Adrenal gland (tissue), 12 donors: ENCODE measurements around the gene CCDC197. TPM values are rescaled to one million over a fixed set of nuclear protein-coding genes. Genes with fewer than 3 reads are reported as not detected.

Experiments used
- DNase-seq, 7 donors: peaks; one replicate each; pipeline ENCODE4 v3.0.0-alpha.2; 2019 to 2020
- H3K27ac ChIP-seq, 5 donors: fragments of 200-600 bp; sonication (generic) in 4 of 5; 1 replicate in 3 of 5; 2 replicates in 2 of 5; pipeline versions ENCODE4 v1.5.1 to v1.8.0; 2016 to 2020; ENCODE audit warnings: mild to moderate bottlenecking in 1 of 5
- H3K27me3 ChIP-seq: fragments of 200-600 bp; 2 replicates; pipeline ENCODE4 v1.8.0; 2021
- H3K36me3 ChIP-seq, 2 donors: fragments of 200-600 bp; replicated peaks in 1 of 2; 1 replicate in 1 of 2; 2 replicates in 1 of 2; pipeline versions ENCODE4 v1.5.1 to v1.8.0; 2018 to 2022
- H3K4me1 ChIP-seq, 2 donors: fragments of 200-600 bp; replicated peaks in 1 of 2; 1 replicate in 1 of 2; 2 replicates in 1 of 2; pipeline versions ENCODE4 v1.5.1 to v1.8.0; 2018 to 2021
- H3K4me3 ChIP-seq, 4 donors: fragments of 200-600 bp; sonication (generic) in 3 of 4; one replicate each; pipeline ENCODE4 v1.5.1; 2016 to 2018
- H3K9me3 ChIP-seq, 3 donors: fragments of 200-600 bp; sonication (generic) in 1 of 3; replicated peaks in 1 of 3; 1 replicate in 2 of 3; 2 replicates in 1 of 3; pipeline versions ENCODE4 v1.5.1 to v1.8.0; 2016 to 2021
- CTCF ChIP-seq, 6 experiments: fragments of 450-650 bp in 4 of 6; fragments of 200-600 bp in 2 of 6; sonication (generic) in 1 of 6; IDR thresholded peaks; 1 replicate in 5 of 6; 2 replicates in 1 of 6; pipeline versions ENCODE4 v1.5.1 to v1.8.0; 2016 to 2021; ENCODE audit warnings: antibody characterized with exemption in 6 of 6, mild to moderate bottlenecking in 2 of 6, moderate library complexity in 1 of 6
- POLR2A ChIP-seq, 2 donors: fragments of 450-650 bp; IDR thresholded peaks; one replicate each; pipeline ENCODE4 v1.6.1; 2017; ENCODE audit warnings: antibody characterized with exemption in 2 of 2, mild to moderate bottlenecking in 2 of 2, moderate library complexity in 1 of 2
- WGBS, 4 donors: extraction: QIAGEN DNeasy Blood & Tissue Kit in 2 of 4; methylation state at CpG; one replicate each; pipeline versions ENCODE4 v1.1.5 to v1.1.7; 2013 to 2017; 5-methylcytosine and 5-hydroxymethylcytosine counted together
- intact Hi-C, 2 donors: fragments of 100-400 bp; cut with DNase I; formaldehyde crosslinking; loops; one replicate each; pipeline versions ENCODE4 v1.14.1 to v1.15.0; 2022 to 2023
- polyA plus RNA-seq, 3 donors: library from polyadenylated mRNA; stranded (reverse); fragments of 200-250 nt in 2 of 3; fragments of 350-450 nt in 1 of 3; fragmentation: Illumina TruSeq in 1 of 3; extraction: RNeasy Lipid Tissue Mini Kit (QIAGEN cat#74804) in 1 of 3; gene quantifications; one replicate each; pipeline ENCODE4 v1.2.3, GENCODE V29; 2013 to 2014
- total RNA-seq, 9 donors: library from RNA; depleted of rRNA in 4 of 9; stranded (reverse); fragments of >200 nt in 4 of 9; fragments of 120-200 nt in 1 of 9; fragmentation: NEBNext Ultra II Directional in 1 of 9; extraction: Animal tissue kit (Norgen Biotek cat#: 25700) in 1 of 9; gene quantifications; one replicate each; pipeline versions ENCODE4 v1.1.0 to v1.2.4, GENCODE V29; 2013 to 2023
- donor health status: healthy with polysubstance abuse.
- donor health status: Bipolar disorder and iron deficiency.
- donor health status: DM: yes; HTN: yes; CAD: no.
- donor health status: DM: no; HTN: no; CAD: no.
- donor health status: DM: no; HTN: no; CAD: no.
- donor health status: DM: yes; HTN: yes; CAD: no.

CCDC197 gene
- total and polyA plus RNA-seq, 12 donors = not detected

GRCh38 chr14:93991649-93992048 lies 5.5 kb upstream of the CCDC197 start:
- no peak overlapping the region for H3K27ac ChIP-seq
- WGBS, 4 donors = 92 to 97% (median 95%) methylated on average over 4 of the region's 4 CpGs

GRCh38 chr14:93993382-93993781 lies 3.7 kb upstream of the CCDC197 start:
- H3K4me3 ChIP-seq = no peak overlapping the region
- peaks cover 0 to 14% of the 10 kb centered on the region in 2 donors for H3K4me1 ChIP-seq
- intact Hi-C loops = no loop called here
- no peaks in the 10 kb centered on the region for H3K9me3 ChIP-seq
- no peak overlapping the region for H3K27ac ChIP-seq
- no peaks in the 10 kb centered on the region for H3K27me3 ChIP-seq
- H3K36me3 ChIP-seq = no peaks in the 10 kb centered on the region
- no peak for DNase-seq
- WGBS, 4 donors = 81 to 90% (median 84%) methylated on average over 5 to 6 of the region's 6 CpGs
- no peak for TF ChIP-seq POLR2A (IDR thresholded peaks at IDR 0.05)

More at GRCh38 chr14:93991649-93992048, 5.5 kb upstream of the CCDC197 start:
- Histone ChIP-seq H3K4me1 (peaks cover 0 to 14% of the 10 kb centered on the region in 2 donors), H3K27me3 (no peaks in the 10 kb centered on the region), H3K4me3 (no peak overlapping the region), H3K9me3 (no peaks in the 10 kb centered on the region), H3K36me3 (no peaks in the 10 kb centered on the region)
- intact Hi-C loops = no loop called here
- DNase-seq = no peak
- TF ChIP-seq CTCF (IDR thresholded peaks at IDR 0.05) = no peak
- no peak for TF ChIP-seq POLR2A (IDR thresholded peaks at IDR 0.05)

GRCh38 chr14:93994919-93995682 lies 2.0 kb upstream of the CCDC197 start:
- Histone ChIP-seq H3K27ac (peak overlapping the region in 2 of 5 donors; percentile 80 to 85), H3K27me3 (no peaks in the 10 kb centered on the region), H3K36me3 (no peaks in the 10 kb centered on the region), H3K9me3 (no peaks in the 10 kb centered on the region), H3K4me3 (no peak overlapping the region), H3K4me1 (peaks cover 0 to 14% of the 10 kb centered on the region in 2 donors)
- 24 to 47% (median 40%) methylated on average over 12 to 13 of the region's 13 CpGs for whole genome bisulfite sequencing, 4 donors
- DNase-seq = peak; percentile 81 to 94 (median 87)
- intact Hi-C loops = no loop called here
- no peak for TF ChIP-seq POLR2A (IDR thresholded peaks at IDR 0.05)
- TF ChIP-seq CTCF (IDR thresholded peaks at IDR 0.05) = no peak

GRCh38 chr14:93996130-93996695 lies 888 bp upstream of the CCDC197 start:
- no peak overlapping the region for H3K4me3 ChIP-seq
- 44 to 59% (median 53%) methylated on average over 5 to 8 of the region's 8 CpGs; no CpG with 5 or more reads in 1 of the 4 donors for WGBS, 4 donors
- H3K9me3 ChIP-seq = no peaks in the 10 kb centered on the region
- no peaks in the 10 kb centered on the region for H3K36me3 ChIP-seq
- H3K4me1 ChIP-seq = peaks cover 0 to 14% of the 10 kb centered on the region in 2 donors
- H3K27ac ChIP-seq = no peak overlapping the region
- peaks cover 3% of the 10 kb centered on the region for H3K27me3 ChIP-seq
- TF ChIP-seq CTCF (IDR thresholded peaks at IDR 0.05) (no peak), POLR2A (IDR thresholded peaks at IDR 0.05) (no peak)
- intact Hi-C loops = no loop called here
- DNase-seq = no peak
